ENCODE results near the gene PTGIS.

The PTGIS gene

DNA sequence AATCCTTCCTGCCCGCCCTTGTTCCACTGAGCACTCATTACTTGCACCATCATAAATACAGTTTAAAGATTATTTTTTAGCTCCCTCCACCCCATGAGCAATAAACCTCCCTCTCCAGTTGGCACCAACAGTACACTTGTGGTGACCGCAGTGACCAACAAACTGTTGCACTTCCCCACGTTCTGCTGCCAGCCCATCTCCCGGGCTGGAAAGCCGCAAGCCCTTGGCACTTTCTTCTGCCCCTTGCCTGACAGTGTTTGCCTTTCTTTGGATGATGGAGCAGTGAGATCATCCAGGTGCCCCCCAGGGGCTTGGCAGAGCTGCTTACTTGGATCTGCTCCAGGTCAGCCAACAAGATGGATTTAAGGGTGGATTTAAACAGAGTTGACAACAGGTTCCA lies 107.0 kb downstream of the PTGIS start:
- DNase-seq, result no peak

DNA sequence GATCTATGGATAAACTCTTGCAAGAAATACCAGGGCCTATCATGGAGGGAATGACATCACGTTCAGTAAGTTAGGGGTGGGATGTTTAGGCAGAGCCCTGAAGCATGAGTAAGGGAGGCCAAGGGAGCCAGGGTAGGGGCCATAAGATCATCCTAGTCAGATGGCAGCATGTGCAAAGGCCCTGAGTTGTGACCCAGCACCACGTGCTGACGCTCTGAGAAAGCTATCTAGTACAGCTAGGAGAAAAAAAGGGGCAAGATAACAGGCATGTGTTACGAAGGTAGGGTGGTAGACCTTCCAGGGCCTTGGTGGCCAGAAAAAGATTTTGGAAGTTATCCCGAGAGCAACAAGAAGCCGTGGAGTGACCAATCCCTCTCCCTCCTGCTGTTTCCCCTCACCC lies 107.8 kb downstream of the PTGIS start:
- no peak for DNase-seq

DNA sequence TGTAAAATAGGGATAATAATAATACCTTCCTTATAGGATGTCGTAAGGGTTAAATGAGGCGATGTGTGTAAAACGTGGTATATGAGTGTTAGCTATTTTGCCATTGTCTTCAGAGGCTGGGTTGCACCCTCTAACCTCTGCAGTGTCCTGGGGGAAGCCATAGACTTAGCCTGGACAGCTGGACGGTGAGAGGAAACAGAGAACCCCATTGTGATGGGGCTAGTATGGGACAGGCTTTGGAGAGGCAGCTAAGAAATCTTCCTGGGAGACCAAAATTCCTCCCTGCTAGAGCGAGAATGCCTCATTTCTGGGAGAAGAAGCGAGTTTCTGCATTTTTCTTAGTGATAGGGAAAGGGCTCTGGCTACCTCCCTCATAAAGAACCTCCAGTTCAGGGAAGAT lies 108.3 kb downstream of the PTGIS start:
- DNase-seq, result no peak

DNA sequence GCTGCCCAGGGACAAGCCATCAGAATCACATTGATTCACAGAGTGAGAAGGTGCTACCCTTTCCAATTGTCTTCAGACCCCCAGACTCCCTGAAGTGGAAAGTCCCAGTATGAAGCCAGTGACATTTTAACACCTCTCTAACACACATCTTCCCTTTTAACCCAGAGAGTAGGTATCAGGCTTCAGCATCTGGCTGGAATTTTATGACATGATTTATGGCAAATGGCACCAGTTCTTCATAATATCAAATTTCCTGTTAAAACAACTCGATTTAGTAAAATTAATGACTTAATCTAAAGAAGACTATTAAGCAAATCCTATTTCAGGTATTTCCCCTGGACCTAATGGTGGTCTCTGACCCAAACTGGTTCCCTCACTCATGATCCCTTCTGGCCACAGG lies 110.5 kb downstream of the PTGIS start:
- DNase-seq, result no peak

DNA sequence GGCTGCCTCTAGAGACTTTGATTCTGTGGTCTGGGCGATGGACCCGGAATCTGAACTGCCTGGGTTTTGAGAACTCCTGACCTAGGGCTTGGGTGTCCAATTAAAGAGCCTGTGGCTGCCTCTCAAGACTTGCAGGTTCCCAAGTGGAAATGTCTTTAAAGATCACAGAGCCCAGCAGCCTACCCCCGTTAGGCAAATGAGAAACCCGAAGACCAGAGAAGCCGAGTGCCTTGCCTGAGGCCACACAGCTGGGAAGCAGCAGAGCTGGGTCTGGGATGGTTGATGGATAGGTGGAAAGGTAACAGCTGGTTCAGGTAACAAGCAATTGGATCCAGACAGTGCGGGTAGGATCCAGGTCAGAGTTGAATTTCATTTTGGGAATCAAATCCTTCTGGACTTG lies 111.3 kb downstream of the PTGIS start:
- no peak for DNase-seq

DNA sequence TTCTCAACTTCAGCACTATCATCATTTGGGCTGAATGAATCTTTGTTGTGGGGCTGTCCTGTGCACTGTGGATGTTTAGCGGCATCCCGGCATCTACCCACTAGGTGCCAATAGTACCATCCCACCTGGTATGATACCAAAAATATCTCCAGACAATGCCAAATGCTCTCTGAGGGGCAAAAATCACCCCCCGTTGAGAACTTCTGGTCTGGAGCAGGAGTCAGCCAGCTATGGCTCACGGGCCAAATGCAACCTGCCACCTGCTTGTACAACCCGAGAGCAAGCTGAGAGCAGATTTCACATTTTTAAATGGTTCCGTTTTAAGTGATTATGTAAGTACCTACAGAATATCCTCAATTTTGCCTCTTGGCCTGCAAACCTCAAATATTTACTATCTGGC lies 112.2 kb downstream of the PTGIS start:
- DNase-seq, result no peak

All from CD4-positive, alpha-beta T cell treated with Interleukin-1 beta for 1 hour (primary cell).